Measurements from ENCODE around the gene KRT83. TPM values are rescaled to one million over a fixed set of nuclear protein-coding genes. Genes with fewer than 3 reads are reported as not detected.

Gene KRT83
- total RNA-seq, 2 donors from 2014 or later: not detected

DNA sequence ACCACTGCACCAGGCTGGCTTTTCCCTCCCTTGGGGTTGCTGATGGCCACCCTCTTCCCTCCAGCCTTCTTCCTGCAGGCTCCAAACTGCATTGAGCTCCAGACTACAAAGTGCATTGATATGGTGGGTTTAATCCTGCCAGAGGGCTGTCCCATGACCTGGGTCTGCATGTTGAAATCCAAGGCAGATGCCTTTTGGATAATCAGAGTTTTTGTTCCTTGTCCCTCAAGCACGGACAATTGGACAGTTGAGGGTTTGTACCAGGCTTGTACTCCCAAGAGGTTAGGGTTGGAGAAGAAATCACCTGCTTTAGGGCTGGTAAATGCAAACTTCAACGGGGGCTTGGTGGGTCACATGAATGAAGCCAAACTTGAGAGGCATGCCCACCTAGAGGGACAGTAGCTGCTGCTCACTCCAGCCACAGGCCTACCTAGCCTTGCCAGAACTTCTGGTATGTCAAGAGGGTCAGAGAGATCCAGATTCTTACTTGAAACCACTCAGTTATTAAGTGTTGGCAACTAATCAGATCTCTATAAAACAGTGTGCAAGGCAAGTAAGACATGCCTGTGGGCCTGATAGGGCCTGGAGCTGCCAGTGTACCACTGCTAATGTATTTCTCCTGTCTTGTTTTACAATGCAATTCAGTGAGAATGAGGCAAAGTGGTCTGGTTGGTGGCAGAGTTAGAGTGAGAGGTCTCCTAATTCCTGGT is 21.7 kb upstream of the KRT83 start:
- H3K27me3 ChIP-seq: no peaks in the 10 kb centered on the region
- H3K9me3 ChIP-seq: peaks cover 0 to 13% of the 10 kb centered on the region in 2 donors
- no peak overlapping the region for H3K27ac ChIP-seq
- no peaks in the 10 kb centered on the region for H3K36me3 ChIP-seq
- H3K4me1 ChIP-seq: no peaks in the 10 kb centered on the region
- TF ChIP-seq, protein P1, sequence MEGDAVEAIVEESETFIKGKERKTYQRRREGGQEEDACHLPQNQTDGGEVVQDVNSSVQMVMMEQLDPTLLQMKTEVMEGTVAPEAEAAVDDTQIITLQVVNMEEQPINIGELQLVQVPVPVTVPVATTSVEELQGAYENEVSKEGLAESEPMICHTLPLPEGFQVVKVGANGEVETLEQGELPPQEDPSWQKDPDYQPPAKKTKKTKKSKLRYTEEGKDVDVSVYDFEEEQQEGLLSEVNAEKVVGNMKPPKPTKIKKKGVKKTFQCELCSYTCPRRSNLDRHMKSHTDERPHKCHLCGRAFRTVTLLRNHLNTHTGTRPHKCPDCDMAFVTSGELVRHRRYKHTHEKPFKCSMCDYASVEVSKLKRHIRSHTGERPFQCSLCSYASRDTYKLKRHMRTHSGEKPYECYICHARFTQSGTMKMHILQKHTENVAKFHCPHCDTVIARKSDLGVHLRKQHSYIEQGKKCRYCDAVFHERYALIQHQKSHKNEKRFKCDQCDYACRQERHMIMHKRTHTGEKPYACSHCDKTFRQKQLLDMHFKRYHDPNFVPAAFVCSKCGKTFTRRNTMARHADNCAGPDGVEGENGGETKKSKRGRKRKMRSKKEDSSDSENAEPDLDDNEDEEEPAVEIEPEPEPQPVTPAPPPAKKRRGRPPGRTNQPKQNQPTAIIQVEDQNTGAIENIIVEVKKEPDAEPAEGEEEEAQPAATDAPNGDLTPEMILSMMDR (IDR thresholded peaks at IDR 0.05): no peak
- H3K4me3 ChIP-seq: no peak overlapping the region
- no peak for DNase-seq (ENCODE audit: low spot score)

GRCh38 chr12:52341066-52341580 is 19.9 kb upstream of the KRT83 start:
- no peaks in the 10 kb centered on the region for H3K4me1 ChIP-seq
- H3K27me3 ChIP-seq: no peaks in the 10 kb centered on the region
- H3K9me3 ChIP-seq: peaks cover 0 to 28% of the 10 kb centered on the region in 2 donors
- no peak overlapping the region for H3K4me3 ChIP-seq
- TF ChIP-seq, protein P1 (IDR thresholded peaks at IDR 0.05): no peak
- DNase-seq (ENCODE audit: low spot score): no peak
- no peaks in the 10 kb centered on the region for H3K36me3 ChIP-seq
- H3K27ac ChIP-seq: no peak overlapping the region

DNA sequence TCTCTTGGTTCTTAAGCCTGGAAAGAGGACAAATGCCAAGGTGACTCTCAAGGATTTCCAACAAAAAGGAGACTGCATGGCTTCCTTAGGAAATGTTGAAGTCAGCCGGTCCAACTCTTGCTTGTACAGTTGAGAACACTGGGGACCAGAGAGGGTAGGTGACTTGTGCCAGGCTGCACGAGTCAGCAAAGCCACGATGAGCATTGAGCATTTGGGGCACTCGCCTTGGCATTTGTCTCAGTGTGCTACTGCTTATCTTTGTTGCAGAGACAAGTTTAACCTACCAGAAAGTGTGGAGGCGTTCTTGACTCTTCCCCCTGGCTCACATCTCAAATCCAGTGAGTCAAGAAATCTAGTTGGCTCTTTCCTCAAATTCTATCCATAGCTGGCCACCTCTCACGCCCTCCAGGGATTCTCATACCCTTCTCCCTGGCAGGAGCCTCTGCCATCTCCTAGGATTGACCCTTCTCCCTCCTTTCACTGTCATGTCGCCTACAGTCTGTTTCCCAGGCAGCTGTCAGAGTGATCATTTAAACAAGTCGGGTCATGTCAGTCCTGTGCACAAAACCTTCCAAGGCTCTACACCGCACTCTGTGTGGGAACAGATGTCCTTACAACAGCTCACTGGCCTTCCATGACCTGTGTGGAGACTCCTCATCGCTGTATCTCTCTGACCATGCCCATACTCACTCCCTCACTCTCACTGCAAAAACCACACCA is 17.2 kb upstream of the KRT83 start:
- Histone ChIP-seq H3K4me1 (no peaks in the 10 kb centered on the region), H3K9me3 (peaks cover 0 to 30% of the 10 kb centered on the region in 2 donors), H3K27me3 (no peaks in the 10 kb centered on the region), H3K4me3 (no peak overlapping the region), H3K36me3 (no peaks in the 10 kb centered on the region), H3K27ac (no peak overlapping the region)
- DNase-seq (ENCODE audit: low spot score): no peak
- TF ChIP-seq, protein P1 (IDR thresholded peaks at IDR 0.05): no peak

- Histone ChIP-seq H3K4me3 (no peak overlapping the region), H3K27ac (no peak overlapping the region), H3K36me3 (no peaks in the 10 kb centered on the region), H3K9me3 (peaks cover 0 to 23% of the 10 kb centered on the region in 2 donors), H3K27me3 (no peaks in the 10 kb centered on the region), H3K4me1 (no peaks in the 10 kb centered on the region)
- DNase-seq (ENCODE audit: low spot score): no peak
- TF ChIP-seq, protein P1 (IDR thresholded peaks at IDR 0.05): no peak
Observed at GRCh38 chr12:52337054-52337453, 15.9 kb upstream of the KRT83 start.

- H3K4me1 ChIP-seq: no peaks in the 10 kb centered on the region
- peaks cover 0 to 23% of the 10 kb centered on the region in 2 donors for H3K9me3 ChIP-seq
- no peaks in the 10 kb centered on the region for H3K27me3 ChIP-seq
- H3K27ac ChIP-seq: no peak overlapping the region
- no peak overlapping the region for H3K4me3 ChIP-seq
- TF ChIP-seq, protein P1 (IDR thresholded peaks at IDR 0.05): no peak
- DNase-seq (ENCODE audit: low spot score): no peak
- no peaks in the 10 kb centered on the region for H3K36me3 ChIP-seq
Observed at GRCh38 chr12:52336641-52337040, 15.4 kb upstream of the KRT83 start.
